Uterus (tissue), 4 donors: Measurements from ENCODE around the gene TCF4. TPM values are rescaled to one million over a fixed set of nuclear protein-coding genes. Genes with fewer than 3 reads are reported as not detected.
A peak's percentile ranks its signal among the peaks of the same experiment; 100 is the strongest.

Experiments used
- DNase-seq, 2 donors: peaks; one replicate each; pipeline ENCODE4 v3.0.0-alpha.2; 2019 to 2020
- H3K27ac ChIP-seq, 2 donors: fragments of 200-600 bp; sonication (generic); 1 replicate in 1 of 2; 2 replicates in 1 of 2; pipeline ENCODE4 v1.5.1; 2016 to 2018
- H3K27me3 ChIP-seq, 2 donors: fragments of 200-600 bp; sonication (generic); one replicate each; pipeline ENCODE4 v1.5.1; 2018 to 2019; ENCODE audit warnings: control low read depth in 1 of 2
- H3K36me3 ChIP-seq, 2 donors: fragments of 200-600 bp; sonication (generic); one replicate each; pipeline ENCODE4 v1.5.1; 2019; ENCODE audit warnings: control low read depth in 1 of 2
- H3K4me1 ChIP-seq, 2 donors: fragments of 200-600 bp; sonication (generic); one replicate each; pipeline ENCODE4 v1.5.1; 2018 to 2019; ENCODE audit warnings: control low read depth in 1 of 2
- H3K4me3 ChIP-seq, 2 donors: fragments of 200-600 bp; sonication (generic); 1 replicate in 1 of 2; 2 replicates in 1 of 2; pipeline ENCODE4 v1.5.1; 2018 to 2019; ENCODE audit warnings: mild to moderate bottlenecking in 1 of 2
- H3K9me3 ChIP-seq, 2 donors: fragments of 200-600 bp; sonication (generic); one replicate each; pipeline ENCODE4 v1.5.1; 2019; ENCODE audit warnings: control low read depth in 1 of 2
- POLR2A ChIP-seq, 2 donors: fragments of 450-650 bp; IDR thresholded peaks; one replicate each; pipeline ENCODE4 v1.6.1; 2016; ENCODE audit warnings: antibody characterized with exemption in 2 of 2, mild to moderate bottlenecking in 1 of 2, moderate library complexity in 1 of 2
- intact Hi-C: fragments of 100-400 bp; cut with DNase I; formaldehyde crosslinking; loops from one replicate; pipeline ENCODE4 v1.15.1; 2023; ENCODE audit warnings: low total_unique reads
- total RNA-seq, 4 donors: library from RNA; depleted of rRNA in 3 of 4; stranded (reverse); fragments of >200 nt in 3 of 4; gene quantifications; one replicate each; pipeline versions ENCODE4 v1.1.0 to v1.2.4, GENCODE V29; 2014 to 2023
- TF ChIP-seq, protein P1 (sequence below), 4 experiments: fragments of 200-600 bp in 2 of 4; fragments of 450-650 bp in 2 of 4; sonication (generic) in 2 of 4; IDR thresholded peaks; one replicate each; pipeline ENCODE4 v1.5.1; 2016 to 2019; ENCODE audit warnings: antibody characterized with exemption in 4 of 4, mild to moderate bottlenecking in 2 of 4, moderate library complexity in 1 of 4
- donor health status: DM: yes; HTN: yes; CAD: no.

TCF4 gene
- total RNA-seq, 4 donors from 2014 or later, result 123 to 514 (median 163) TPM

DNA sequence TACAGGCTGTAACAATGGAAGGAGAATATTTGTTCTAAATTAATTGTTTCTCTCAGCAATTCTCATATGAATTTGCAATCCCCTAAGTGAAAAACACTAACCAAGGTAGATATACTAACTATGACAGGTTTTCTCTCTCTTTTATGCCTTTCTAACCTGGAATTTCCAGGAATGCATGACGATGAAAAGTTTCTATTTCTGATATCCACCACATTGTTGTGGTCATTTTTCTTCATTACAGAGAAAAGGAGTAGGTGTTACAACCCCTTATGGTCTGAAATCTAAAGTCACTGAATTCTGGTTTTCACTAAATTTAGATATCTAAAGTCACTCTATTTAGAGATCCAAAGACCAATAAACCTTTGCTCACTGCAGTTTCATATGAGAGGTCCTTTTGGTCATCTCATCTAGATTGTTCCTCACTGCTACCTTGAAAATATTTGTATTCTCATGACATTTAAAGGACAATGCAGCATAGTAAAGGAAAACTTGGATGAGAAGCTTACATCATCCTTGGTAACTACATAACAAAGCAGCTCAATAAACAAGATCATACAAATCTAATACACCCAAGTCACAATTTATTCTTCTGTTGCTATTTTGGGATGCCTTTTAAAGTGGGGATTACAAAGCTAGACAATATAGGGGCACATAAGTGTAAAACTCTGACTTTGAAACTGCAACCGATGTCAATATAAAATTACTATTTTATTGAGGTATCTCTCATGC is 85.8 kb downstream of the TCF4 start:
- Histone ChIP-seq H3K27ac (peak overlapping the region; percentile 55 to 80), H3K27me3 (no peaks in the 10 kb centered on the region), H3K36me3 (no peaks in the 10 kb centered on the region), H3K9me3 (no peaks in the 10 kb centered on the region), H3K4me3 (no peak overlapping the region), H3K4me1 (peaks cover 0 to 17% of the 10 kb centered on the region in 2 donors)
- DNase-seq, result no peak
- TF ChIP-seq POLR2A (IDR thresholded peaks at IDR 0.05), result no peak
- TF ChIP-seq, protein P1, sequence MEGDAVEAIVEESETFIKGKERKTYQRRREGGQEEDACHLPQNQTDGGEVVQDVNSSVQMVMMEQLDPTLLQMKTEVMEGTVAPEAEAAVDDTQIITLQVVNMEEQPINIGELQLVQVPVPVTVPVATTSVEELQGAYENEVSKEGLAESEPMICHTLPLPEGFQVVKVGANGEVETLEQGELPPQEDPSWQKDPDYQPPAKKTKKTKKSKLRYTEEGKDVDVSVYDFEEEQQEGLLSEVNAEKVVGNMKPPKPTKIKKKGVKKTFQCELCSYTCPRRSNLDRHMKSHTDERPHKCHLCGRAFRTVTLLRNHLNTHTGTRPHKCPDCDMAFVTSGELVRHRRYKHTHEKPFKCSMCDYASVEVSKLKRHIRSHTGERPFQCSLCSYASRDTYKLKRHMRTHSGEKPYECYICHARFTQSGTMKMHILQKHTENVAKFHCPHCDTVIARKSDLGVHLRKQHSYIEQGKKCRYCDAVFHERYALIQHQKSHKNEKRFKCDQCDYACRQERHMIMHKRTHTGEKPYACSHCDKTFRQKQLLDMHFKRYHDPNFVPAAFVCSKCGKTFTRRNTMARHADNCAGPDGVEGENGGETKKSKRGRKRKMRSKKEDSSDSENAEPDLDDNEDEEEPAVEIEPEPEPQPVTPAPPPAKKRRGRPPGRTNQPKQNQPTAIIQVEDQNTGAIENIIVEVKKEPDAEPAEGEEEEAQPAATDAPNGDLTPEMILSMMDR (IDR thresholded peaks at IDR 0.05), result no peak
- intact Hi-C loops, result no loop called here

DNA sequence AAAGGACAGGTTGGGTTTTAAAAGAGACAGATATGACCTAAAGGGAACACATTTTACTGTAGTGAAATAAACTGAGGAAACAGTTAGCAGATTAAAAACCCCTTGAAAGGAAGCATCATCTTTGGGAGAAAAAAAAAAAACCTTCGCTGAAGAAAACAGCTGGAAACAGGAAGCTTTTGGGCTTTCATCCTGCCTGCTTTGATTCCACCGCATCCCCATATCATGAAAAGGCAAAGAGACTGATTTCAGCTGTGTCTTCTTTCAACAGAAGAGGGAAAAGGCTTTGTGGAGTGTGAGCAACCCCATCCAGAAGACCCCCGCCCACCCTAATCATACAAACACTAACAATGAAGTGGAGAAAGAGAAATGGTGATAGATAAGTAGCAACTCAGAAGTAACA is 86.4 kb downstream of the TCF4 start:
- no peaks in the 10 kb centered on the region for H3K36me3 ChIP-seq
- no peak overlapping the region for H3K4me3 ChIP-seq
- no peaks in the 10 kb centered on the region for H3K27me3 ChIP-seq
- intact Hi-C loops, result no loop called here
- DNase-seq, result no peak
- no peaks in the 10 kb centered on the region for H3K9me3 ChIP-seq
- H3K27ac ChIP-seq, result peak overlapping the region; percentile 55 to 80
- peaks cover 0 to 17% of the 10 kb centered on the region in 2 donors for H3K4me1 ChIP-seq
- TF ChIP-seq POLR2A (IDR thresholded peaks at IDR 0.05), result no peak
- TF ChIP-seq, protein P1 (IDR thresholded peaks at IDR 0.05), result no peak

DNA sequence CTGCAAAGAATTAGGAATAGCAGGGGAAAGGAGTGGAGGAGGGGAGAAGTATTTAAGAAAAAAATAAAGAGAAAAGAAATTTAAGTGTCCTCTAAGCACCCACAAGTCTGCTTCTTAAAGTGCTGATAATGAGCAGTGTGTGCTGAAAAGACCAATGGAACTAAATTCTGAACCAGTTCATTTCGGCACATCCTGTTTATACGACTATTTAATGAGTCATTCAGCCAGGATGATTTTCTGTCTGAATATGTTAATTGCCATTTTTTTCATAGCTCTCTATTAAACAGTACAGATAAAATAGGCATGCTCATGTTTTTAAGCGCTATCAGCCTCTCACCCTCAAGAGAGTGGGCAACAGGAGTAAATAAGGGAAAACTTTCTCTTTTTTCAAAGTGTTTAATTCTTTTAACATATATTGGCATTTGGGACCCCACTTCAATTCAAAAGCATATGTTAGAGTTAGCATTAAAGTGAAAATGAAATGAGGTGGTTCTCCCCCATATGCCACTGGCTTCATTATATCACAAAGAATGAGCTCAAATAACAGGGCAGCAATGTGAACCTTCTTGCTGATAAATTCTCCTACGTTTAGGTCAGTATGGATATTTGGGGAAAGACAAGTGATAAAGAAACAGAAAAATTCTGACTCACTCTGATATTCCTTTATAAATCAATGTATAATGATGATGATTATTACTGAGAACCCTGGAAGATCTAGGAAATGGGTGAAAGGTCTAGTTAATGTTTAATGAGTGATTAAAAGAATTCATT is 87.5 kb downstream of the TCF4 start:
- no peaks in the 10 kb centered on the region for H3K27me3 ChIP-seq

DNA sequence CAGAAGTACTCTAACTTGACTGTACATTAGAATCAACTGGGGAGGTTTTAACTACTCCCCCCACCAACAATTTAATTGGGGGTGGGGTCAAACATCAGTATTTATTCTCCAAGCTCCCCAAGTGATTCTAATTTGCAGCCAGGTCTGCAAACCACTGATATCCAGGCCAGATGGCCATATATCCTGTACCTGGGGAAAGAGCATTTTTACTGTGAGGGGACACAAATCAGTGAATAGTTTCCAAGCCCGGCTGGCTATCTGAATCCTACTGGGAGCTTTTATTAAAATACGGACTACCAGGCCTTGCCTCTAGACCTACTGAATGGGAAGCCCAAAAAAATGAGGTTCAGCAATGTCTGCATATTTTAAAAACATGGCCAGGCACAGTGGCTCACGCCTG is 88.5 kb downstream of the TCF4 start:
- no peak for TF ChIP-seq POLR2A (IDR thresholded peaks at IDR 0.05)
- TF ChIP-seq, protein P1 (IDR thresholded peaks at IDR 0.05), result no peak

More for the DNA sequence above, 87.5 kb downstream of the TCF4 start:
- H3K4me3 ChIP-seq, result no peak overlapping the region
- H3K4me1 ChIP-seq, result peaks cover 0 to 17% of the 10 kb centered on the region in 2 donors
- intact Hi-C loops, result no loop called here
- TF ChIP-seq POLR2A (IDR thresholded peaks at IDR 0.05), result peak in 1 of 2 donors; percentile 70
- TF ChIP-seq, protein P1 (IDR thresholded peaks at IDR 0.05), result no peak
- H3K36me3 ChIP-seq, result no peaks in the 10 kb centered on the region
- no peaks in the 10 kb centered on the region for H3K9me3 ChIP-seq
- DNase-seq, result no peak
- peak overlapping the region; percentile 46 to 80 for H3K27ac ChIP-seq

More for the DNA sequence above, 88.5 kb downstream of the TCF4 start:
- Histone ChIP-seq H3K9me3 (no peaks in the 10 kb centered on the region), H3K4me1 (peaks cover 0 to 17% of the 10 kb centered on the region in 2 donors), H3K36me3 (no peaks in the 10 kb centered on the region), H3K27me3 (no peaks in the 10 kb centered on the region), H3K27ac (peak overlapping the region in 1 of 2 donors; percentile 80), H3K4me3 (no peak overlapping the region)
- intact Hi-C loops, result no loop called here
- no peak for DNase-seq
